ENCODE data around the gene VILL.

The VILL gene

GRCh38 chr3:37956723-37957538 lies 33.7 kb upstream of the VILL start:
- Mint-ChIP-seq H3K4me1 (peaks cover 26% of the 10 kb centered on the region), H3K4me3 (no peak overlapping the region), H3K36me3 (ENCODE audit: low read depth) (peaks cover 34% of the 10 kb centered on the region), H3K9me3 (peaks cover 6% of the 10 kb centered on the region), H3K27me3 (ENCODE audit: low read depth, poor library complexity) (peaks cover 2% of the 10 kb centered on the region), H3K27ac (no peak overlapping the region)
- no peak for TF ChIP-seq CTCF (IDR thresholded peaks at IDR 0.05)
- DNase-seq: no peak

GRCh38 chr3:37957539-37957936 lies 33.0 kb upstream of the VILL start:
- Mint-ChIP-seq H3K27ac (no peak overlapping the region), H3K36me3 (ENCODE audit: low read depth) (peaks cover 28% of the 10 kb centered on the region), H3K4me3 (no peak overlapping the region), H3K27me3 (ENCODE audit: low read depth, poor library complexity) (peaks cover 2% of the 10 kb centered on the region), H3K9me3 (peaks cover under 1% of the 10 kb centered on the region), H3K4me1 (peaks cover 32% of the 10 kb centered on the region)
- no peak for DNase-seq
- no peak for TF ChIP-seq CTCF (IDR thresholded peaks at IDR 0.05)

DNA sequence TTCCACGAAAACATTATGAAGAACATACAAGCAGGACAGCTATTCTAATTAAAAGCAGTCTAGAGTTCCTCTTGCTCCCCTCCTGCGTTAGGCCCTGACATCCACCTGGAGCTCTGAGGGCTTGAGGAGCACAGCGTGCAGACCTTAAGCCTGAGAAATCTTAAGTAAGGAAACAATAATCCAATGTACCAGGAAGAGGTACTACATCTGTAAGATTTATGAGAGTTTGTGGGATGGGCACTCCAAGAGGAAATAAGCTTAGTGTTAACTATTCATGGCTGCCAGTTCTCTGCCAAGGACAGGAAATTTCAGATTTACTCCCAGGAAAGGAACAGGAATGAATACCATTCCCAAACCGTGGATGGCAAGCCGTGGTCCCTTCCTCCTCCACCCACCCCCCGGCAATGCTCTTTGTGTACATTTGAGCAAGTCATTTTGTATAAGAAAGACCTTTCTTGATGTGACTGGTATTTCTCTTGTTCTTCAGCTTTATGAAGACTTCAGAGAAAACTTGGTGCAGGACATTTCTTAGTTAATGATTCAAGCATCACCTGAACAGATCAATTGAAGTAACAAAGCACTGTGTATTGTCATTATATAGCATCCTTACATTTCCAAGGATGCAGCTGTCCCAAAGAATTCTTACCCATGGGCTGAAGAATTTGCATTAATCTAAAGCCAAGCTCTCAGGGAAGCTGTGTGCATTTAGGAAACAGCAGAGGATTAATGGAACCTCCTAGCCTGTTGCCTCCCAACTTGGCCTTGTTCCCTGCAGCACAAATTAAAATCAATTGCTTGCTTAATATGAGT lies 28.8 kb upstream of the VILL start:
- DNase-seq: no peak
- Mint-ChIP-seq H3K9me3 (no peaks in the 10 kb centered on the region), H3K27ac (peak overlapping the region; percentile 84)

GRCh38 chr3:37963016-37963415 lies 27.6 kb upstream of the VILL start:
- peaks cover 2% of the 10 kb centered on the region for H3K27me3 Mint-ChIP-seq (ENCODE audit: low read depth, poor library complexity)
- H3K9me3 Mint-ChIP-seq: no peaks in the 10 kb centered on the region
- H3K27ac Mint-ChIP-seq: peak overlapping the region; percentile 73
- H3K4me1 Mint-ChIP-seq: peaks cover 34% of the 10 kb centered on the region
- H3K4me3 Mint-ChIP-seq: no peak overlapping the region
- H3K36me3 Mint-ChIP-seq (ENCODE audit: low read depth): peaks cover 13% of the 10 kb centered on the region
- no peak for TF ChIP-seq CTCF (IDR thresholded peaks at IDR 0.05)
- DNase-seq: no peak

More for the DNA sequence above, 28.8 kb upstream of the VILL start:
- no peak for TF ChIP-seq CTCF (IDR thresholded peaks at IDR 0.05)
- Mint-ChIP-seq H3K36me3 (ENCODE audit: low read depth) (peaks cover 12% of the 10 kb centered on the region), H3K4me1 (peaks cover 40% of the 10 kb centered on the region), H3K27me3 (ENCODE audit: low read depth, poor library complexity) (peaks cover 2% of the 10 kb centered on the region), H3K4me3 (no peak overlapping the region)

GRCh38 chr3:37963635-37964034 lies 27.0 kb upstream of the VILL start:
- H3K9me3 Mint-ChIP-seq: no peaks in the 10 kb centered on the region
- no peak overlapping the region for H3K27ac Mint-ChIP-seq
- TF ChIP-seq CTCF (IDR thresholded peaks at IDR 0.05): no peak
- H3K4me1 Mint-ChIP-seq: peaks cover 34% of the 10 kb centered on the region
- H3K27me3 Mint-ChIP-seq (ENCODE audit: low read depth, poor library complexity): peaks cover 2% of the 10 kb centered on the region
- peaks cover 19% of the 10 kb centered on the region for H3K36me3 Mint-ChIP-seq (ENCODE audit: low read depth)
- H3K4me3 Mint-ChIP-seq: no peak overlapping the region
- no peak for DNase-seq
